ENCODE measurements around the gene APC2. TPM values are rescaled to one million over a fixed set of nuclear protein-coding genes. Genes with fewer than 3 reads are reported as not detected.

APC2 gene
- total RNA-seq, 4 donors from 2014 or later, result 0.12 to 0.19 TPM; not detected in 2

DNA sequence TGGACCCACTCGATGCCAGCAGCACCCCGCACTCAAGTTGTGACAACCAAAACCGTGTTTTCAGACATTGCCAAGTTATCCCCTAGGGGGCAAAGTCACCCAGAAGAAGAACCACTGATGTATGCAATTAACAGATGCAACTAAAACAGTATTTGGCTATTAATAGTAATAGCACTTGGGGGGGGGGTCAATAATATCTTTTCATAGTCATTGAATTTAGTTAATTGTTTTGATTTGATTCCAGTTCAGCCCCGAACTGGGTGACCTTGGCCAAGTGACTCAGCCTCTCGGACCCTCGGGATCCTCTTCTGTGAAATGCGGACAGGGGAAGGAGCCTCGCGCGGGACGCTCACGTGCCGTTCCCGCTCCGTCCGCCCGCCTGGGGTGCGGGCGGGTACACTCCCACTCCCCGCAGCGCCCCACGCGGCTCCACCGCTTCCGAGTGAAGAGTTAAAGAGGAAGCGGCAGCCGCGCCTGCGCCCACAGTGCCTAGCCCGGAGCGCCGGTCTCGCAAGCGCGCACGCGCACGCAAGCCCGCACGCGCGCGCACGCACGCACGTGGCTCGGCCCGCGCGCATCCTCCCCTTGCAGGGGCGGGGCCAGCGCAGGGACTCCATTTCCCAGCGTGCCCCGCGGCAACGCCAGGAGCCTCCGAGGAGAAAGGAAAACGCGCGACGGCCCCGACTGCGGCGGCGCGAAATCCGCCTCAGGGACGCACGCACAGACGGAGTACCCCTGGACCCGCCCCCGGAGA is 43.0 kb upstream of the APC2 start:
- ATAC-seq (ENCODE audit: low FRiP score) (peak; percentile 93), DNase-seq (ENCODE audit: low spot score) (peak; percentile 95)
- no peak for TF ChIP-seq CTCF (IDR thresholded peaks at IDR 0.05)

- TF ChIP-seq CTCF (IDR thresholded peaks at IDR 0.05), result no peak
- DNase-seq (ENCODE audit: low spot score) (no peak), ATAC-seq (ENCODE audit: low FRiP score) (peak; percentile 15)
These were observed 42.2 kb upstream of the APC2 start, which contains the start of gene DAZAP1 for GRCh38 chr19:1407528-1408299. DAZAP1 (plus strand) TSS chr19:1407586; CDS start chr19:1407774, 188 bp downstream.

- no peak for ATAC-seq (ENCODE audit: low FRiP score)
- no peak for DNase-seq (ENCODE audit: low spot score)
- no peak for TF ChIP-seq CTCF (IDR thresholded peaks at IDR 0.05)
These were observed 41.4 kb upstream of the APC2 start for GRCh38 chr19:1408300-1409203.

GRCh38 chr19:1409204-1410005 is 40.5 kb upstream of the APC2 start:
- DNase-seq (ENCODE audit: low spot score) (no peak), ATAC-seq (ENCODE audit: low FRiP score) (no peak)
- no peak for TF ChIP-seq CTCF (IDR thresholded peaks at IDR 0.05)

GRCh38 chr19:1410136-1410786 is 39.7 kb upstream of the APC2 start:
- no peak for TF ChIP-seq CTCF (IDR thresholded peaks at IDR 0.05)
- DNase-seq (ENCODE audit: low spot score) (no peak), ATAC-seq (ENCODE audit: low FRiP score) (no peak)

- ATAC-seq (ENCODE audit: low FRiP score) (no peak), DNase-seq (ENCODE audit: low spot score) (no peak)
- TF ChIP-seq CTCF (IDR thresholded peaks at IDR 0.05), result no peak
These were observed 39.1 kb upstream of the APC2 start for GRCh38 chr19:1410789-1411188.

All from omental fat pad (tissue), 4 donors.